Measurements from ENCODE around the gene TGIF2.

TGIF2 gene

DNA sequence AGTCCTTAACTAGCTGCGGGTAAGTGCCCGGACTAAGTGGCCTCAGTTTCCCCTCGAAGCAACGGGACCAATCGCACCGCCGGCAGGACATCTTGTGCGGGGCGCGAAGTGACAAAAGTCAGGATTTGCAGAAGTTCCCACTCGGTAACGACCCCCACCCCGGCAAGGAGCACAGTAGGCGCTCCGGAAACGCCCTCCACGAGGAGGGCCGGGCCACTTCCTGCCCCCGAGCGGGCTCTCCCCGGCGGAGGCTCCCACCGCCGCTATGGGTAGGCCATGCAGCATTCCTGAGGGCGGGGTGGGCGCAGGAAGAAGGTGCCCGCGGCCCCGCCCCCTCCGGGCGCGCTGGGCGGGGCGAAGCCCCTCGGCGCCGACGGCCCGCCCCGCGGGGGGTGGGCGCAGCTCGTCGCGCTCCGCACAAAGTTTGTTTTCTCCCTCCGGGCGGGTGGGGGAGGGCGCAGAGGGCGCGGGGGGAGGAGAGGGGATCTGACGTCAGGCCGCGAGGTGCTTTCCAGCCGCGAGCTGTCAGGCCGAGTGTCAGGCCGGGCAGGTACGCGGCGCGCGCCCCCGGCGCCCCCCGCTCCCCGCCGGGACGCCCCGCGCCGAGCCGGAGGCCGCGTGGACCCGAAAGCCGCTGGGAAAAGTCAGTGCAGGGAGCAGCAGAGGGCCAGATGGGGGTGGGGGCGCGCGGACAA lies at the start of gene TGIF2:
TGIF2 (plus strand) TSS at position 495 of the 695 bp plus-strand sequence. CDS start 5,178 bp downstream, outside the sequence.
- DNase-seq, result peak; percentile 83

DNA sequence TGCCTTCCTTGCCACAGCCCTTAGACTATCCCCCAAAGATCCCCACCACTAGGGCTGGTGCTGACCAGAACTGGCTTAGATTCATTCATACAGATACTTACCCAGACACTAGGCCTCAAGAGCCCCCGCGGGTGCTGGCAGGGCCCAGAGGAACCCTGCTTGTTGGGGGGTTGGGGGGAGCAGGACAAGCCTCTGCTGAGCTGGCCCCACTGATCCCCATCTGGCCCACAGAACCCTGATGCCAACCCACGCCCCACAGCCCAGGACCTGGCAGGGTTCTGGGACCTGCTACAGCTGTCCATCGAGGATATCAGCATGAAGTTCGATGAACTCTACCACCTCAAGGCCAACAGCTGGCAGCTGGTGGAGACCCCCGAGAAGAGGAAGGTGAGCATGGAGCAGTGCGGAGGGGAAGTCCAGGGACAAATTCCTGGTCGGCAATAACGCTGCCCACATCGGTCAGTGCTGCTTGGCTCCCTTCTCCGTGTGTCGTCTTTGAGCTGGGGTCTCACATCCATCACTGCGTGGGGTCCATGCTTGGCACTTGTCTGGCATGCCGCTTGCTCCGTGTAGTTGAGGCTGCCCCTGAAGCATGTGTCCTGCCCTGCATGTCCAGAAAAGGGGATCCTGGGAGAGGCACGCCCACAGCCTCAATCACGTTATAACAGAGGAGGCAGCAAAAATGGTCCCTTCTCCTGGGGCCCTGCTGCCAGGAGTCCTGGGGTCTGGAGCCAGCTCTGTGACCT lies 47.6 kb upstream of the TGIF2 start:
- DNase-seq, result no peak

DNA sequence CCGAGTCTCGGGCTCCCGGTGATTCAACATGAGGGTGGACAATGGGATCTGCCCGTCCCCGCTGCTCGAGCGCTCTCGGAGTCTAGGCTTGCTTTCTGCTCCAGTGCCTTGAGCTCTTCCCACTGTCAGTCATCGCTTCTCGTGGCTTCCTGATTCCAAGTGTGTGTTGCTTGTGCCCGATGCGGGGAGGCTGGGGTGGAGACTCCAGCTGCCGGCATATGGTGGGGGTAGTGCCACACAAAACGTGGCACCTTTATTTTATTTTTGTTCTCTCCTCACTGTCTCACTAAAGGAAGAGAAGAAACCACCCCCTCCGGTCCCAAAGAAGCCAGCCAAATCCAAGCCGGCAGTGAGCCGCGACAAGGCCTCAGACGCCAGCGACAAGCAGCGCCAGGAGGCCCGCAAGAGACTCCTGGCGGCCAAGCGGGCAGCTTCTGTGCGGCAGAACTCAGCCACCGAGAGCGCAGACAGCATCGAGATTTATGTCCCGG lies 46.8 kb upstream of the TGIF2 start:
- DNase-seq, result no peak

DNA sequence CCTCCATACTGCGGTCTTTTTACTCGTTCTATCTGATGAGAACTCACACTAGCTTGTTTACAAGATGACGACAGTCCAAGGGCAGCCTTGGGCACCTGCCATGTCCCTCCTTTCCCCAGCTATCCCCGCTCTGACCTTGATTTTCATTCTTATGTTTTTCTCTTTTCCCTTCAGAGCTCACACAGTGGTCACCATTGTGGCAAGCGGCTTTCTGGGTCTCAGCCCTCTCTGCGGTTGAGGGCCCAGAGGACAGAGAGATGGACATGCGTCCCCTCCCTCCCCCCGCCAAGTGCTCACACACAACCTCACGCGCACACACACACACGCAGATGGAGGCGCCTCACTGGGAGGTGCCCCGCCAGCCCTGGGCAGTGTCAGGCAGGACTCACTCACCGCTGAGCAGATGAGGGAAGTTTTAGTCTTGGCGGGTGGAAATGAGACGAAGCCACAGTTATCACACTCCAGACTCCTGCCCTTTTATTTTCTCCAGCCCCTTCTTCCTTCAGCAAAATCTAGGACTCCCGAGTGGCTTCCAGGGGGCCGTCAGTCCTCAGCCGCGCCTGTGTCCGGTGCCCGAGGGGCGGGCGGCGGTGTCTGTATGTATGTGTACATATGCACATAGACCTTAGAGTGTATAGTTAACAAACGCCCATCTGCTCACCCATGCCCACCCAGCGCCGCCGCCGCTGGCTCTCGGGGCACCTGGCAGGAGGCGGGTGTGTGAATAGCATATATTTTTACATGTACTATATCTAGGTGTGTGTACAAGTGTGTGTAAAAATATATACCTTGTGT lies 45.9 kb upstream of the TGIF2 start:
- DNase-seq, result no peak

DNA sequence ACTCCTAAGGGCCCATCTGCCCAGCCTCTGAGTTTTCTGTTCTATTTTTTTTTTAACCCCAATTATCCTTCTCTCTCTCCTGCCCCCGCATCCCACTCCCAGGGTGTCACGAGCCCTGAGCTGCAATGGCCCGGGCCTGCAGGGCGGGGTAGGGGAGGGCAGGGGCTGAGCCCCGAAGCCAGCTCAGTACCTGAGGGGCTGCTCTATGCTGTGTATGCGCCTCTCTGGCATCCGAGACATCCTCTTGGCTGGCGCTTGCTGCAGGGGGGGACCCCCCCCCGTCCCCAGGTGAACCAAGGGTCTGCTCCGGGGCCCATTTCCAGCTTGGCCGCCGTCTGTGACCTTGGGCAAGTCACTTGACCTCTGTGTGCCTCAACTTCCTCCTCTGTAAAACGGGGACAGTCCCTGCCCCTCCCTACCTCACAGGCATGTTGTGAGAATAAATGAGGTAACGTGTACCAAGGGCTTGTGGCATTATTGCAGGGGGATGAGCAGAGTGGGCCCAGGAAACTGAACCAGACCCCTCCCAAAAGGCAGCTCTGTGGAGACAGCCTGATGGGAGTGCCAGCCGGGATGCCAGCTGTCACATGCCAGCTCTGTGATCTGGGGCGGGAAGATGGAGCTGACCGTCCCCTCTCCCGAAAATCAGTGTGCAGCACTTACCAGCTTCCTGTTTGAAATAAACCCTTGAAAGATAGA lies 45.1 kb upstream of the TGIF2 start:
- DNase-seq, result no peak

DNA sequence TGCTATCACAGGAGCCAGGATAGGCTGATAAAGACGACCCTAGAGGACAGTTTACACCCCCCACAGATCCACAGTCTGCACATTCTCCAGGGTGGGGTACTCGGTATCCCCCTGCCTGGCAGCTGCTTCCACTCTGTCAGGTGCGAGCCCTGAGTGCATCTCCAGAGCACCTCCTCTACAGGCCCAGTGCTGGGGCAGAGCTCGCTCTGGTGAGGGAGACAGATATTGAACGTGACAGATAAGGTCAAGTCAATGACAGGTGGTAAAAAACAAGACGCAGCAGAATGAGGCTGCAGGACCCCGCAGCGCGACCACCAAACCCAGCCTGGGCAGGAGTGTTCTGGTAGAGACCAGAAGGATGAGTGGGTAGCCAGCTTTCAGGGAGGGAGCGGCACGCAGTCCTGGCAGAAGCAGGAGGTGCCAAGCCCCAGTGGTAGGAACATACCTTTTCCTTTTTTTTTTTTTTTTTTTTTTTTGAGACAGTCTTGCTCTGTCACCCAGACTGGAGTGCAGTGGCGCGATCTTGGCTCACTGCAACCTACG lies 44.5 kb upstream of the TGIF2 start:
- no peak for DNase-seq

DNA sequence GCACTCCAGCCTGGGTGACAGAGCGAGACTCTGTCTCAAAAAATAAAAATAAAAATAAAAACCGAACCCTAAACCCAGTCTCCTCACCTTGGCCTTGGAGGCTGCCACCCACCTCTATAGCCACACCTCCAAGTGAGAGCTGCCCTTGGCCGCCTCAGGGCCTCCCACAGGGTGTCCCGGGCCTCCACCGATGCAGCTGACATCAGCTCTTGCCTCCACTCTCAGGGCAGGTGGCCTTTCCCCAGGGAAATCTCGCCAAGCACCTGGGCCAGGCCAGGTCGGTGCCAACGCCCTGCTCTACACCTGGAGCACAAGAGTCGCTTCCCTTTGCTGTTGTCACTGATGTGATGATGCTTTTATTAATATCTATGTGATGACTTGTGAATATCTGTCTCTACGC lies 41.0 kb upstream of the TGIF2 start:
- no peak for DNase-seq

DNA sequence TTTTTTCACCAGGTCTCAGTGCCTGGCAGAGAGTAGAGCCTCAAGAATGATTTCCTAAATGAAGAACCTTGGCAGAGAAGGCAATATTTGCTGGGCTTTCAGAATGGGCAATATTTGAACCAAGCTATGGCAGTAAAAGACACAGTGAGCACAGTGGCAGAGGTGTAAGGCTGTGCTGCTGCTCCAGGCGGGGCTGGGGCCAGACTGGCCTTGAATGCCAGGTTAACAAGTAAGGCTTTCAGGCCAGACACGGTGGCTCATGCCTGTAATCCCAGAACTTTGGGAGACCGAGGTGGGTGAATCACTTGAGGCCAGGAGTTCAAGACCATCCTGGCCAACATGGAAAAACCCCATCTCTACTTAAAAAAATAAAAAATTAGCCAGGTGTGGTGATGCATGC lies 40.6 kb upstream of the TGIF2 start:
- no peak for DNase-seq

DNA sequence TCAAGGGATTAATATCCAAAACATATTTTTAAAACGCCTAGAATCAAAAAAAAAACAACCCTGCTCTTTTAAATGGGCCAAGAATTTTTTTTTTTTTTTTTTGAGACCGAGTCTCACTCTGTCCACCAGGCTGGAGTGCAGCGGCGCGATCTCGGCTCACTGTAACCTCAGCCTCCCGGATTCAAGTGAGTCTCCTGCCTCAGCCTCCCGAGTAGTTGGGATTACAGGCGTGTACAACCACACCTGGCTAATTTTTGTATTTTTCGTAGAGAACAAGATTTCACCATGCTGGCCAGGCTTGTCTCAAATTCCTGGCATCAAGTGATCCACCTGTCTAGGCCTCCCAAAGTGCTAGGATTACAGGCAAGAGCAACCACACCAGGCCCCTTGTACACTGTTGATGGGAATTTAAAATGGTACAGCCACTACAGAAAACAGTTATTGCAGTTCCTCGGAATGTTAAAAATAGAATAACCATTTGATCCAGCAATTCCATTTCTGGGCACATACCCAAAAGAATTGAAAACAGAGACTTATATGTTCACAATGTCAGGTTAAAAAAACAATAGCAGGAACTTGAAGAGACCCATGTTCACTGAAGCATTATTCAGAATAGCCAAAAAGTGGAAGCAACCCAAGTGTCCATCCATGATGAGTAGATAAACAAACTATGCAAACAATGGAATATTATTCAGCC lies 35.2 kb upstream of the TGIF2 start:
- DNase-seq, result no peak

DNA sequence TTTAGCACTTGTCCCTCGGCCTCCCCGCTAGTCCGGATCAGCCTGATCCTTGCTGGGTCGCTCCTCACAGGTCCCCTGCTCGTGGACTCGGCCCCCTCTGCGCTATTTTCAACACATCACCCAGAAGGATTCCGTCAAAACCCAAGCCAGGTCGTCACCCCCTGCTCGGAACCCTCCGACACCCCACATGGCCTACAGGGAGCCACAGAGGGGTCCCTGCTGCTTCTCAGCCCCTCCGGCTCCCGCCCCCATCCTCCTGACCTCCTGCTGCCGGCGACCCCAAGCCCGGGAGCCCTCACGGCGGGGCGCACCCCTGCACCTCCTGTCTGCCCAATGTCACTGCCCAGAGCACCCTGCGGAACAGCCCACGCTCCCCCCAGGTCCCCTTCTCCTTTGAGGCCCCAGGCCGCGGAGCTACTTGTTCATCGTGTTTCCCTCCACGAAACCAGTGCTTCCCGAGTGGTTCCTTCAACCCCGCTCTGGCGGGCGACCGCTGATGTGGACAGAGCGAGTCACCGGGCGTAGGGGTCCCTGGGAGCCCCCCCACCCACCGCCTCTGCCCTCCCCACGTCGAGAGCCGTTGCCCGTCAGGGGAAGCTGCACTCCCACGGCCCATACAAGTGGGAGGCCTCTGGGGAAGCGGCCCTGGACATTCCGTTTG lies 32.7 kb upstream of the TGIF2 start:
- no peak for DNase-seq

DNA sequence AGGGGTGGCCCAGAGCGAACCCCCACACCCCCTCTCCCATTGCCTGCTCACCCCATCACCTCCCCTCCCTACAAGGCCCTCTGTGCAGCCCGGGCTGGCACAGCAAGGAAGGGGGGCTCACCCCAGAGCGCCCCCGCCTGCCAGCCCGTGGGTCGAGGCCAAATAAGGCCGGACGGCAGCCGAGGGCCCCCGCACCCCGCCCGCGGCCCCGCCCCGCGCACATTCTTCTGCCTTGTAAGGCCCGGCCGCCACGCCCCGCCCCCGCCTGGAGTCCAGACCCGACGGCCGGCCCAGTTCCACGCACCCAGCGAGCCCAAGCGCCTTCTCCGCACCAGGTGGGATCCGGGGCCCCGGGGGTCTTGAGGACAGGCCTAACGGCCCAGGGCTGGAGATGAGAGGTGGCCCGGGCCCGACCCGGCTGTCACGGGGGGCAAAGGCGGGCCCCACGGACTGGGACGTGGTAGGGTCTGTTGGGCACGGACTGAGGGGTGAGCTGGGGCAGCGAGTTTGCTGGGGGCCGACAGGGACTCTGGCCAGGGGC lies 32.1 kb upstream of the TGIF2 start, which contains the start of gene MYL9:
MYL9 (plus strand) TSS at position 293 of the 541 bp plus-strand sequence. CDS start 3,366 bp downstream, outside the sequence.
- no peak for DNase-seq

DNA sequence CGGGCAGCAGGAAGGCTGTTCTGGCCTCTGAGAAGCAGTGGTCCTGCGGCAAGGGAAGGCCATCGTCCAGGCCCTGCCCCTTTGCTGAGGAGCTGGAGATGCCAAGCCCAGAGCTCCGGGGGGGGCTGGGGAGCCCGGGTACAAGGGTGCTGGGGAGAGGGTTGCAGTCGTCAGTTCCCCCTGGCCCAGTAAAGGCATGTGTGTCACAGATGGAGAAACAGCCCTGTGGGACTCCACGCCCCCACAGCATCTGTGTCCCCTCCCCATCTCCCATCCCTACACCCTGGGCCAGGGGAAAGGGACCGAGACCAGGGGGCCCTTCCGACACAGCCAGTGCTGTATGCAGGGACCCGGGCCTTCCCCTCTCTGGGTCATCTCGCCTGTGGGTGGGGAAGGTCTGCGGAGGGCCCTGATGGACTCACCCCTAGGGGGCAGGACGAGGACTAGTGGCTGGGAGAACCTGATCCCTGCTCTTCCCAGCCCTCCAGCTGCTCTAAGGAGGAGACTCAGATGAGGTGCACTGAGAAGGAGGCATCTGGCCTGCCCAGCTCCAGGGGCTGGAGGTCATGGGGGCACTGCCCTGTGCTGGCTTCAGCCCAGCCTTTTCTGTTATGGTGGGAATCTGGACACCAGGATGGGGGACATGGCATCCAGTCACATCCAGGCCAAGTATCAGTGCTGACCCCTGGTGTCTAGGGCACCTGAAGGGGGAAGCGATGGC lies 31.5 kb upstream of the TGIF2 start:
- no peak for DNase-seq

DNA sequence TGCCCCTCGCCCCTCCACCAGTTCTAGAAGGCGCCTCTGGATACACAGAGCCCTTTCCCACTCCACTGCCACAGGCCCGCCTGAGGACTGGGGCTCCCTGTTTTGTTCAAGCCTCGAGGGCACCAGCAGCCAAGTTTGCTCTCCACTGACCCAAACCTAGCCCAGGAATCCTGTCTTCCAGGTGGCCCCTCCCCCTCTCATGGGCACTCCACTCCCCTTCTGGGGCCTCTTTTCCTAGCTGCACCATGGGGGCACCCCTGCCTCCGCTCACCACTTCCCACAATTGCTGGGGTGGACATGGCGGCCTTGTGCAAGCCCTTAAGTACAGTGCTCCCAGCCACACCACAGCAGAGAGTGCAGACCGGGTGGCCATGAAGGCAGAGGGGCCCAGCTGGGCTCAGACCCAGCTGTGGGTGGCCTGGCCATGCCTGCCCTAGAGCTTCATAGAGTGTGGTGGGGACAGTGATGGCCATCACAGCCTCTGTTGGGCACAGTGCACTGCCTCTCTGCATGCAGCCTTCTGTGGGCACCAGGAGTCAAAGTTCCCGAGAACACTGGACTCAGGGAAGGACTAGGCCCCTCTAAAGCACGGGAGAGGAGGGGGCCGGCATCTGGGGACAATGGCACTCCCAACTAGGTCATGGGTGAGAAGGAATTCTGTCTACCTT lies 30.7 kb upstream of the TGIF2 start:
- no peak for DNase-seq

DNA sequence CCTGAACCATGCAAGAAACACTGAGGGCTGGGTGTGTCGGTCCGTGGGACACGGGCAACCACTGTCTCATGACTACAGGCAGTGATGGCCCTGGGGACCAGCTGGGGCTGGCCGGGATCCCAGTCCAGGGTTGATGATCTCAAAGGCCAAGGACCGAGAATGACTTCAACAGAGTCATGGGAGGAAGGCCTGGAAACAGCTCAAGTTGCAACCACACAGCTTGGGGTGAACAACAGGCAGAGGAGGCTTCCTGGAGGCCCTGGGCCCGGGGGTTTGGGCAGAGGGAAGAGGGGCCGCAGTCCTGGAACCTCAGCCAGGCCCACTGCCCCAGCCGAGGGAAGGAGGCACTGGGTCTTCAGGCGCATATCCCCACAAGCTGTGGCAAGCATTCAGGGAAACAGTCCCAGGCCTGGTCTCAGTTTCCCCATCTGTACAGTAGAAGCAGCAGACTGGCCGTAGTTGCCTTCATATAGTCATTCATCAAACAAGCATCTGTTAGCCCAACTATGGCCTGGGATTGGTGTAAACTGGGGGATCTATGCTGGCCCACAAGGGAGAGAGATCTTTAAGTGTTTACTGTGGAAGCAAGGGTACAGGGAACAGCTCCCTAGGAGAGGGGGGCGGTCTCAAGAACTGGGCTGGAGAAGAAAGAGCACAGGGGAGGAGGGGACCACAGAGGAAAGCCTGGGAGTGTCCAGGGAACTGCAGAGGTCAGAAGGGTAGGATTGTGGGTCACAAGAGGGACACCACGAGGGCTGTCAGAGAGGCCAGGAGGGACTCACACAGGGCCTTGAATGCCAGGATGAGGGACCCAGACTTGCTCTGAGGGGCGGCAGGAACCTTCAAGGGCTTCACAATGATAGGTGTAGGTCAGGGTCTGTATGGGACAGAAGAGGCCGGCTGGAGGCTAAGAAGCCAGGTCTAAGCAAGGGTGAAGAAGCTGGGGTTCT lies 29.9 kb upstream of the TGIF2 start:
- DNase-seq, result no peak

DNA sequence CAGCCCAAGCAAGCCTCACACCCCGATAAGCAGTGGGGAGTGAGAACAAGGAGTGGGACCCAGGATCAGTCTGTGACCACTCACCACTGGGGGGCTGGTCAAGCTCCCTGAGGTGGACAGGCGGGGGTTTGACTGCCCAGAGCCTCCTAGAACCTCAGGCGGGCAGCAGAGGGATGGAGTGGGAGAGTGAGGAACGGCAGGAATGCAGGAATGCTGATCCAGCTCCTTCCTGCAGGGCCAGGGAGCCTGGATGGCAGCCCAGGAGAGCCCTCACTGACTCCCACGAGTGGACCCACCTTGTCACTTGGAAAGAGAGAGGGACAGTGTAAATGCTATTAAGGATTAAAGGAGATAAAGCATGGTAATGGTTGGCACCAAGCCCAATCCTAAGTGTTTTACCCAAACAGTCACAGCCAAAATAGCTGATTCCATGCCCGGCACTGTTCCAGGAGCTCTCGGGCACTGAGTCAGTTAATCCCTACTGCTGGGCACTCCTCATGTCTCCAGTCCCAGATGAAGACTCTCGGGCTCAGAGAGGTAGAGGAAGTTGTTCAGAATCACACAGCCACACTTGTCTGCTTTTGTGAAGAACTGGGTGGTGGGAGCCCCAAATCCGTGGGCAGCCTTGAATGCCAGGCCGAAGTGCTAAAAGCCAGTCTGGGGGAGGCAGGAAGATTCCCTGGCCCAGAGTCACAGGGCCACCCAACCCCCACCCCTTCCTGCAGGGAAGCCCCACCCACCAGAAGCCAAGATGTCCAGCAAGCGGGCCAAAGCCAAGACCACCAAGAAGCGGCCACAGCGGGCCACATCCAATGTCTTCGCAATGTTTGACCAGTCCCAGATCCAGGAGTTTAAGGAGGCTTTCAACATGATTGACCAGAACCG lies 29.0 kb upstream of the TGIF2 start:
- no peak for DNase-seq

DNA sequence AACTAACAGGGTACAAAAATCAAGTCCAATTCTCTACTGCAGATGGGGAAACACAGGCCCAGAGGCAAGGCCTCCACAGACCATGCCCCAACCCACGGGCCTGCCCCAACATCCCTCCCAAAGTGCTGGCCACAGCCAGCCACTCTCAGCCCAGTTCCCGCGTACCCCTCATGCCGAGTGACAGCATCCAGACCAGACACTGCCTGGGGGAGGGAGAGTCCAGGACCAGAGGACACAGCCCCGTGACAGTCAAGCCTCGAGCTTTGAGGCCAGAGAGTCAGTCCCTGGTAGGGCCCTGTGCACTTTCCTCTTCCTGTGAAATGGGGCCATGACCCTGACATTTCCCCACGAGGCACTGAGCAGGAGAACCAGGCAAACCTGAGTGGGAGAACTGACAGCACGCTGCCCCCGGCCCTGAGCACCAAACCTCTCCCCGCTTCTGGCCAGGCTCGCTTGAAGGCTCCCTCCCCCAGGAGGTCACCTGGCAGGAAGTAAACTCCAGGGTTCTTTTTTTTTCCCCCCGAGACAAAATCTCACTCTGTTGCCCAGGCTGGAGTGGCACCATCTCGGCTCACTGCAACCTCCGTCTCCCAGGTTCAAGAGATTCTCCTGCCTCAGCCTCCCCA lies 27.2 kb upstream of the TGIF2 start:
- DNase-seq, result no peak
